Mucosa of stomach (tissue), 1 donor: ENCODE measurements around the gene CHD5.

Experiments used
- H3K27me3 ChIP-seq: one replicate; pipeline ENCODE4 v1.7.0; 2013; ENCODE audit warnings: mild to moderate bottlenecking, low read length; ENCODE audit not compliant: control insufficient read depth, insufficient read depth
- H3K36me3 ChIP-seq: one replicate; pipeline ENCODE4 v1.7.0; 2013; ENCODE audit warnings: low read length; ENCODE audit not compliant: control insufficient read depth, insufficient read depth
- H3K4me1 ChIP-seq: one replicate; pipeline ENCODE4 v1.7.0; 2013; ENCODE audit warnings: mild to moderate bottlenecking, low read length; ENCODE audit not compliant: control insufficient read depth, insufficient read depth
- H3K4me3 ChIP-seq: one replicate; pipeline ENCODE4 v1.7.0; 2013; ENCODE audit warnings: low read length
- H3K9ac ChIP-seq: one replicate; pipeline ENCODE4 v1.7.0; 2013; ENCODE audit warnings: mild to moderate bottlenecking, low read length, moderate library complexity
- H3K9me3 ChIP-seq: one replicate; pipeline ENCODE4 v1.7.0; 2013; ENCODE audit warnings: mild to moderate bottlenecking, low read length, moderate library complexity; ENCODE audit not compliant: control insufficient read depth
- donor health status: Pancreatic carcinoma.

CHD5 gene

DNA sequence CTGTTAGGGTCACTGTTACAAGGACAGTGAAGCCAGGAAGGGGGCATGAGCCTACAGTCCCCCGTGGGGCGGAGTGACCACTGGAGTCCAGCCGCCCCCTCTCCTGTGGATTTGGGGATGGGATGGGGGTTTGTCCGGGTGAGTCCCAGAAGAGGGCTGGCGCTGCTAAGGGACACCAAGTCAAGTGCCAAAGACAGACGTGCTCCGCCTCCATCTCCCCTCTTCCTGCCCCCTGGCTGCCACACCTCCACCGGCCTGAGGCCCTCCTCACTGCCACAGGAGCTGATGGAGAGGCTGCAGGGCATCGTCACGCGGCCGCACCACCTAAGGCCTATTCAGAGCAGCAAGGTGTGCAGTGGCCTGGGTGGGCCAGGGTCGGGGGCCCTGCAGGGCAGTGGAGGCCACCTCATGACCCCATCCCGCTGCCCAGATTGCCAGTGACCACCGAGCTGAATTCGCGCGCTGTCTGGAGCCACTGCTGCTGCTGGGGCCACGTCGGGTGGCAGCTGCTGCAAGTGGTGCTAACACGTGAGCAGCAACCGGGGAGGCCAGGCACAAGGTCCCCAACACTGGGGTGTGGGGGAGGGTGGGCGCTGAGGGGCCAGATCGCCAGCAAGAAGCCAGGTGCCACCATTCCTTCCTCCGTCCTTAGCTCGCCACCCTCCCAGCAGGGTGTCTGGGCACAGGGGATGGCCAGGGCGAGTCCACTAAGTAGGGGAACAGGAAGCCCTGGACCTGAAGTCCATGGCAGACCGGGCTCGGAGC lies 30.7 kb upstream of the CHD5 start:
- peaks cover 13% of the 10 kb centered on the region for H3K4me1 ChIP-seq
- no peaks in the 10 kb centered on the region for H3K9me3 ChIP-seq
- no peak overlapping the region for H3K4me3 ChIP-seq
- H3K27me3 ChIP-seq, result peaks cover 18% of the 10 kb centered on the region
- no peaks in the 10 kb centered on the region for H3K36me3 ChIP-seq
- no peak overlapping the region for H3K9ac ChIP-seq

DNA sequence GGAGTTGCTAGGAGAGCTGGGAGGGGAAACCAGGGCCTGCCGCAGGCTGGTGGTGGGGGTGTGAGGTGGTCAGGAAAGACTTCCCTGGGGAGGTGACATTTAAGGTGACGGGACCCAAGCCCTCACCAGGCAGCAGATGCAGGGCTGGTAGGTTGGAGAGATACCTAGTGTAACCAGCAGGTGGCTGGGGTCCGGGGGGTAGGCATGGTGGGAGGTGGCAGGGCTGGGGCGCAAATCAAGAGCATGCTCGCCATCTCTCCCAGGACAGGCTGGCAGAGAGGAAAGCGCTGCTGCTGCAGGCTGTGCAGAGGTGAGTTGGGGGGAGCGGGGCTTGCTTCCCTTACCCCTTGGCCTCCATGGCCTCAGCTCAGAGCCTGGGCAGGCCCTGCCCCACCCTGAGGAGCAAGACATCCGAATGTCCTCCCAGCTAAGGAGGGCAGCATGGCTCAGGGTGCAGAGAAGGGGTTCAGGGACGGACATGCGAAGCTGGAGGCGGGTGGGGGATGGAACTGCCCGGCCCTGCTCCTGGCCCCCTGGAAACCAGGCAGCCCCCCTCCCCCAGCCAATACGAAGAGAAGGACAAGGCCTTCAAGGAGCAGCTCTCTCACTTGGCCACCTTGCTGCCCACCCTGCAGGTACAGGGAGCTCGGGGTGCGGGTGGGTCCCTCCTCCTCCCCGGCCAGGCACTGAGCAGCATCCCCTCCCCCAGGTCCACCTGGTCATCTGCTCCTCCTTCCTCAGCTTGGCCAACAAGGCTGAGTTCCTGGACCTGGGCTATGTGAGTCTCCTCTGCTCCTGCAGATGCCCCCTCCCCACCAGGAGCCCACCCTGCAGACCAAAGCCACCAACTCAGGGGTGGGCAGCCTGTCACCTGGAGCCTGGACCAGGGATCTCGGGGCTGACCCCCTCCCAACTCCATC lies 29.8 kb upstream of the CHD5 start:
- Histone ChIP-seq H3K36me3 (no peaks in the 10 kb centered on the region), H3K9me3 (no peaks in the 10 kb centered on the region), H3K27me3 (peaks cover 26% of the 10 kb centered on the region), H3K9ac (no peak overlapping the region), H3K4me1 (peaks cover 21% of the 10 kb centered on the region), H3K4me3 (peak overlapping the region; percentile 4)

DNA sequence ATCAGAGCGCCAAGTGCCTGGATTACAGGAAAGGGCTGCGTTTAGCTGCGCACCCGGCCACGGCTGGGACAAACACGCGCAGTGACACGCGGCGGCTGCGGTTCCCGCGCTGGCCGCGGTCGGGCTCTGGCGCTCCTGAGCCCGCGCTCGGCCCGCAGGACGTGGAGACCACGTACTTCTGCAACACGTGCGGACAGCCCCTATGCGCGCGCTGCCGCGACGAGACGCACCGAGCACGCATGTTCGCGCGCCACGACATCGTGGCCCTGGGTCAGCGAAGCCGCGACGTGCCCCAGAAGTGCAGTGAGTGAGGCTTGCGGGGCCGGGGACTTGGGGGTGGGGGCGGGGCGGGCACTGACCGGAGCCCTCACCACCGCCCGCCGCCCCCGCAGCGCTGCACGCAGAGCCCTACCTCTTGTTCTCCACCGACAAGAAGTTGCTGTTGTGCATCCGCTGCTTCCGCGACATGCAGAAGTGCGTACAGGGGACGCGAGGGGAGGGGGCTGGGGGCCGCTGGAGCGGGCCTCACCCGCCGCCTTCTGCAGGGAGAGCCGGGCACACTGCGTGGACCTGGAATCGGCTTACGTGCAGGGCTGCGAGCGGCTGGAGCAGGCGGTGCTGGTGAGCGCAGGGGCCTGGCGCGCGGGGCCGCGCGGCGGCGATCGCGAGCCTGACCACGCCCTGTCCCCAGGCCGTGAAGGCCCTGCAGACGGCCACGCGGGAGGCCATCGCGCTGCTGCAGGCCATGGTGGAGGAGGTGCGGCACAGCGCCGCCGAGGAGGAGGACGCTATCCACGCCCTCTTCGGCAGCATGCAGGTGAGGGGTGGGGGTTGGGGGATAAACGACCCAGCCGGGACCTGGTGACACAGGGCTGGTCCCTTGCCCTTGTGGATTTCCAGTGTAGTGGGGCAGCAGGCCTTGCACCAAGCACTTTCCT lies 28.9 kb upstream of the CHD5 start:
- Histone ChIP-seq H3K4me3 (peak overlapping the region; percentile 4), H3K9me3 (no peaks in the 10 kb centered on the region), H3K9ac (no peak overlapping the region), H3K27me3 (peaks cover 28% of the 10 kb centered on the region), H3K4me1 (peaks cover 23% of the 10 kb centered on the region), H3K36me3 (no peaks in the 10 kb centered on the region)

DNA sequence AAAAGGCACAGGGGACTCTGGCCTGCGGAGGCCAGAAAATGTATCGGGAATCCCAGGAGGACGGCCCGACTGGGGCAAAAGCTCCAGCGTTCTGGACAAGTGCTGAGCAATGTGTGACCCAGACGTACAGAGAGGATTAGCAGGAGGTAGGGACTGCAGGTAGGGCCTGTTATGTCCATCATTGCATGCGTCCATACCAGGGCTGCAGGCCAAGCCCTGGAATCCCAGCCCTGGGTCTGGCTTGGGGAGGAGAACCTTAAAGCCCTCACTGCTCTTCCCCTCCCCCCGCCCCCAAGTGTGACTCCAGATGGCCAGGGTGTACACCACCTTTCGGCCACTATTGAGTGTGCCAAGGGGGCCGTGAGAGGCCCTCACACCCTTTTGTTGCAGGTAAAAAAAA lies 27.8 kb upstream of the CHD5 start:
- H3K4me1 ChIP-seq, result peaks cover 23% of the 10 kb centered on the region
- no peak overlapping the region for H3K9ac ChIP-seq
- peaks cover 28% of the 10 kb centered on the region for H3K27me3 ChIP-seq
- no peaks in the 10 kb centered on the region for H3K36me3 ChIP-seq
- no peak overlapping the region for H3K4me3 ChIP-seq
- H3K9me3 ChIP-seq, result no peaks in the 10 kb centered on the region

DNA sequence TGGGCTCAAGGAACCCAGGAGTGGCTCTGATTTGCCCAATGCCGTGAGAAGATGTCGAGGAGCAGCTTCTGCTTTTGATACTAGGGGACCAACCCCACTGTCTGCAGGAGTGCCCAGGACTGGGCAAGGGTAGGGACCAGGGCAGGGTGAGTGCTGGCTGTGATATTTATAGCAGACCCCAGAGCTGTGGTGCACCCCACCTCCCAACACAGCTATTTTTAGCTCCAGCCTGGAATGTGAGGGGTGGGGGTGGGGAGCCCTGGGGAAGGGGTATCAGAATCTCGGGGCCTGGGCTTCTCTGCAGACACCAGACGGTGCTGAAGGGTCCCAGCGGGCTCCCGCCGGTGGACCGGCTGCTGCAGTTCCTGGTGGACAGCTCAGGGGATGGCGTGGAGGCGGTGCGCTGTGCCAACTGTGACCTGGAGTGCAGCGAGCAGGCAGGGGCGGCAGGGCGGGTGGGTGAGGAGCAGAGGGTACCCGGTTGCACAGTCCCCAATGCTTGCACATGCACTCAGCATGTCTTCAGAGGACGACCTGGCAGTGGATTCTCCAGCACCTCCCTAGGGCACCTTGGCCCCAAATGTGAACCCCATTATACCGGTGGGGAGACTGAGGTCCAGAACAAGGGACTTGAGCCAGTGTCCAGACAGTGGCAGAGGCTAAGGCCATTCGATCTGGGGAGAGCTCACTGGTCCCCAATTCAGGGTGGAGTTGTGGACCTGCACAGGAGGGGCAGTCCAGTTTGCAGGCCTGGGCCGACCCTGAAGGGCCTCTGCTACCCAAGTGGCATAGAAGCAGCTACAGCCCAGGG lies 27.2 kb upstream of the CHD5 start:
- Histone ChIP-seq H3K4me3 (no peak overlapping the region), H3K36me3 (no peaks in the 10 kb centered on the region), H3K9me3 (no peaks in the 10 kb centered on the region), H3K4me1 (peaks cover 23% of the 10 kb centered on the region), H3K9ac (no peak overlapping the region), H3K27me3 (peaks cover 28% of the 10 kb centered on the region)

DNA sequence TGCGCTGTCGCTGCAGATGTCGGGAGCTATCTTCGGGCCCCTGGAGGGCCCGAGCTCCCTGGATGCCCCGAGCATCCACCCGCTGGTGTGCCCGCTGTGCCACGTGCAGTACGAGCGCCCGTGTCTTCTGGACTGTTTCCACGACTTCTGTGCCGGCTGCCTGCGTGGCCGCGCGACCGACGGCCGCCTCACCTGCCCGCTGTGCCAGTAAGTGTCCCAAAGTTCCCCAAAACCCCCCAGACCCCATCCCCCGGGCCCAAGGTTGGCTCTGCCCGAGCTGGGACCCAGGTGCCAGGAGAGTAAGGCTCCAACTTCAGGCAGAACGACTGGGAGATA lies 26.4 kb upstream of the CHD5 start:
- Histone ChIP-seq H3K4me1 (peaks cover 23% of the 10 kb centered on the region), H3K4me3 (peak overlapping the region; percentile 14), H3K9ac (peak overlapping the region; percentile 50)

DNA sequence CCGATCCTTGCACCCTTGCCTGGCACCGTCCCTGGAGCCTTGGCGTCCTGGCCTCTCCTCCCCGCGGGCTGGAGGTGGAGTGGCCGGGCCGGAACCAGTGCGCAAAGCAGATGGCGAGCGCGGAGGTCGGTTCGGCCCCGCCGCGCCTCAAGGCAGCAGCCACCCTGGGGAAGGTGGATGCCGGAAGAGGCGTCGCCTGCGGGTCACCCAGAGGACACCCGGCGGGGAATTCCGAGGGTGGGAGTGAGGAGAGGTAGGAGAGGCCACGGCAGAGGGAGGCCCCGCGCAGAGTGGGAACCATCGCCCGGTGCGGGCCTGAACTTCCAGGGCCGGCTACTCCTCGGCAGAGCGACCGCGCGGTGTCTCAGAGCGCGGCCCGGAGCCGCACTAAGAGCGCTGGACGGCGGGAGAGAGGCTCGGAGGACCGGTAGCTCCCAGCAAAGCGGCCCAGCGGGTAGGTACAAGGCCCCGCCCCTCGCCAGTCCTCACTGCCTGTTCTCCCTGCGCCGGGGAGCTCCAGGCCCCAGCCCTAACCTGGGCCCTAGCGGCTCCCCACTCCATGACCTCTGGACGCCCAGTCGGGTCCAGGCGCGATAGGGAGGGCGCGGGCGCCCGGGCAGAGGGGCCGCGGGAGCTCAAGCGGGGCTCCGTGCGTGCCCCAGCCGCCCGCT lies 25.9 kb upstream of the CHD5 start, which contains the start of gene RNF207:
RNF207 (plus strand) TSS at position 271 of the 671 bp plus-strand sequence. CDS start 417 bp downstream, outside the sequence.
- Histone ChIP-seq H3K4me3 (peak within 1 kb of the TSS; percentile 36), H3K36me3 (no peaks in the 10 kb centered on the region), H3K27me3 (peaks cover 28% of the 10 kb centered on the region), H3K9ac (peak within 1 kb of the TSS; percentile 53), H3K4me1 (peaks cover 23% of the 10 kb centered on the region), H3K9me3 (no peaks in the 10 kb centered on the region)

More for the DNA sequence above, 26.4 kb upstream of the CHD5 start:
- peaks cover 28% of the 10 kb centered on the region for H3K27me3 ChIP-seq
- no peaks in the 10 kb centered on the region for H3K36me3 ChIP-seq
- no peaks in the 10 kb centered on the region for H3K9me3 ChIP-seq

DNA sequence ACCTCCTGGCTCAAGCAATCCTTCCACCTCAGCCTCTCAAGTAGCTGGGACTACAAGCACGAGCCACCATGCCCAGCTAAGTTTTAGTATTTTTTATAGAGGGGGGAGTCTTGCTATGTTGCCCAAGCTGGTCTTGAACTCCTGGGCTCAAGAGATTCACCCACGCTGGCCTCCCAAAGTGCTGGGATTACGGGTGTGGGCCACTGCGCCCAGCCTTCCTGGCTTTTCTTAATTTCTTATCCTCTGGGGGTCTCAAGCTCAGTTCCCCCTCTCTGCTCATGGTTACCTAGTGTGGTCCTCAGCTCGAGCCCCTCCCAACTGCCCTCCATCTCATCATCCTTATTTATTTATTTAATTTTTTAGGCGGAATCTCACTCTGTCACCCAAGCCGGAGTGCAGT lies 22.1 kb upstream of the CHD5 start:
- H3K4me1 ChIP-seq, result peaks cover 31% of the 10 kb centered on the region

DNA sequence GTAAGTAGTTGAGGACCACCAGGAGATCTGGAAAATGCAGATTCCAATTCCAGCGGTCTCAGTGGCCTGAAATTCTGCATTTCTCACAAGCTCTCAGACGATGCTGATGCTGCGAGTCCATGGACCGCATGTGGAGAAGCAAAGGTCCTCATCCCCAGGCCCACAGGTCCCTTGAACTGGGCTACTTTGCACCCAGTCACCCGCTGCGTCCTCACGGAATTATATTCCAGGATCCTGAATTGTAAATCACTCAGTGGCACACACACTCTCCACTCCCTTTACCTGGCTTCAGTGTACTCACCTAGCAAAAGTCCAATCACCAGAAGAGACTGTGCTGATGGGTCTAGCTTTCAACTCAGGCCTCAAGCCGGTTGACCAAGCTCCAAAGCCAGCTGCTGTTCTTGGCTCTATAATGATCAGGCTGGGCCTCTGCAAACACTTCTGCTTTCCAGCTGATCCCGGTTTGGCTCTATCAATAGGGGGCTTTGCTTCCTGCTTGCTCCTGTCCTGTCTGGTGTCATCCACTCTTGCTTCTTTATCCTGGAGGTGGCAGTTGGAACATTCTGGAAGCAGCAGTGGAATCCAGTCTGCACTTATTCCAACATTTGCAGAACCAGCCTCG lies 20.2 kb upstream of the CHD5 start:
- Histone ChIP-seq H3K9me3 (no peaks in the 10 kb centered on the region), H3K4me1 (peaks cover 21% of the 10 kb centered on the region), H3K27me3 (peaks cover 6% of the 10 kb centered on the region), H3K4me3 (peak overlapping the region; percentile 49), H3K36me3 (no peaks in the 10 kb centered on the region), H3K9ac (peak overlapping the region; percentile 84)

More for the DNA sequence above, 22.1 kb upstream of the CHD5 start:
- Histone ChIP-seq H3K4me3 (no peak overlapping the region), H3K36me3 (no peaks in the 10 kb centered on the region), H3K27me3 (peaks cover 25% of the 10 kb centered on the region), H3K9me3 (no peaks in the 10 kb centered on the region), H3K9ac (no peak overlapping the region)

DNA sequence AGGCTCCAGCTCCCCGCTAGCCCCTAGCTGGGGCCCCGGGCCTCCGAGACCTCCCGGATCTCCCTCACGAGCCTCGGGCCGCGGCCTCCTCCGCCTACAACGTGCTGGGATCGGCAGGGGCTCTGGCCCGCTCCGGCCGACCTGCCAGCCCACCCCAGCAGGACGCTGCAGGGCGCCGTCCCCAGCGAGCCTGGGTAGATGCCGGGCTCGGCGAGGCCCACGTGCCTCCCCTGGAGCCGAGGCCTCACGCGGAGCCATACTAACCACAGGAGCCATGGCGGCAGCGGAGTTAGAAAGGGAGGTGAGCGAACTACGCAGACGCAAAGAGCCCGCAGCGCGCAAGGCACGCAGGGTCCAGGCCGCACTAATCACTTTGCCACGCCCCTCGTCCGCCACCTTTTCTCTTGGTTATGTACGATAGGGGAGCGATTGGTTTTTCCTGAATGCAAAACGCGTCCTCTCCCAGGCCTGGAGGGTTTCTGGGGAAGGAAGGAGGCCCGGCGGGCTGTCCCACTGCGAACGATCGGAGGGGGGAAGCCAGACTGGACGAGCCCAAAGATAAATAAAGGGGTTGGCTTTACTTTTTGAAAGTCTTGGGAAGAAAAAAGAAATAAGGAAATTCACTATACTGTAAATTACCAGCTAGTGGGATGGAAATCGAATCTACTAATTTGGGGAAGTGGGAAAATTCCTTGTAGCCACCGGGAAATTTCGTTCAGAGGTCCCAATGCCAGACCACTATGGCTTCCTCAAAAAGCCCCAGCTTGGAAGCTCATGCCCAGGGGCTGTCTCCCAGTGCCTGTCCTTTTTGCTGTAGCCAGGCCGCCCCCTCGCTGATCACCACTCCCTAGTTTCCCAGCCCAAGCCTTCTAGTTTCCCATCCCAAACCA lies 19.4 kb upstream of the CHD5 start, which contains the start of gene RPL22:
RPL22 (minus strand) TSS at position 298 of the 890 bp plus-strand sequence; CDS start at position 276, 22 bp downstream.
- peak within 1 kb of the TSS; percentile 69 for H3K4me3 ChIP-seq
- H3K9ac ChIP-seq, result peak within 1 kb of the TSS; percentile 84
- no peaks in the 10 kb centered on the region for H3K9me3 ChIP-seq
- H3K4me1 ChIP-seq, result peaks cover 15% of the 10 kb centered on the region
- H3K36me3 ChIP-seq, result no peaks in the 10 kb centered on the region
- H3K27me3 ChIP-seq, result no peaks in the 10 kb centered on the region
